Effector memory CD4-positive, alpha-beta T cell (primary cell): ENCODE data around the gene EFNA2.
"Not testable (repeated sequence)": the region's sequence is repeated elsewhere in the genome, so short reads cannot be mapped to it uniquely, and the experiment has no call there.

Experiments used
- DNase-seq, 3 donors: peaks; one replicate each; pipeline ENCODE4 v3.0.0-alpha.2; 2020
- H3K27ac ChIP-seq: 2 replicates; pipeline ENCODE4 v1.7.0; 2013; ENCODE audit warnings: mild to moderate bottlenecking, low read length, moderate library complexity; ENCODE audit not compliant: insufficient read depth, poor library complexity, severe bottlenecking
- H3K27me3 ChIP-seq: replicated peaks from 2 replicates; pipeline ENCODE4 v1.7.0; 2013; ENCODE audit warnings: mild to moderate bottlenecking, low read length; ENCODE audit not compliant: insufficient read depth, control insufficient read depth, poor library complexity, severe bottlenecking
- H3K36me3 ChIP-seq: 2 replicates; pipeline ENCODE4 v1.7.0; 2013; ENCODE audit warnings: mild to moderate bottlenecking, low read length, moderate library complexity; ENCODE audit not compliant: control insufficient read depth, insufficient read depth
- H3K4me1 ChIP-seq: 2 replicates; pipeline ENCODE4 v1.7.0; 2013; ENCODE audit warnings: low read length, mild to moderate bottlenecking; ENCODE audit not compliant: control insufficient read depth, insufficient read depth, poor library complexity, severe bottlenecking
- H3K4me3 ChIP-seq: 2 replicates; pipeline ENCODE4 v1.7.0; 2013; ENCODE audit warnings: low read length, low read depth, mild to moderate bottlenecking; ENCODE audit not compliant: insufficient read depth, poor library complexity, severe bottlenecking
- H3K9me3 ChIP-seq: 2 replicates; pipeline ENCODE4 v1.7.0; 2013; ENCODE audit warnings: mild to moderate bottlenecking, low read length, moderate library complexity; ENCODE audit not compliant: control insufficient read depth

Gene EFNA2

DNA sequence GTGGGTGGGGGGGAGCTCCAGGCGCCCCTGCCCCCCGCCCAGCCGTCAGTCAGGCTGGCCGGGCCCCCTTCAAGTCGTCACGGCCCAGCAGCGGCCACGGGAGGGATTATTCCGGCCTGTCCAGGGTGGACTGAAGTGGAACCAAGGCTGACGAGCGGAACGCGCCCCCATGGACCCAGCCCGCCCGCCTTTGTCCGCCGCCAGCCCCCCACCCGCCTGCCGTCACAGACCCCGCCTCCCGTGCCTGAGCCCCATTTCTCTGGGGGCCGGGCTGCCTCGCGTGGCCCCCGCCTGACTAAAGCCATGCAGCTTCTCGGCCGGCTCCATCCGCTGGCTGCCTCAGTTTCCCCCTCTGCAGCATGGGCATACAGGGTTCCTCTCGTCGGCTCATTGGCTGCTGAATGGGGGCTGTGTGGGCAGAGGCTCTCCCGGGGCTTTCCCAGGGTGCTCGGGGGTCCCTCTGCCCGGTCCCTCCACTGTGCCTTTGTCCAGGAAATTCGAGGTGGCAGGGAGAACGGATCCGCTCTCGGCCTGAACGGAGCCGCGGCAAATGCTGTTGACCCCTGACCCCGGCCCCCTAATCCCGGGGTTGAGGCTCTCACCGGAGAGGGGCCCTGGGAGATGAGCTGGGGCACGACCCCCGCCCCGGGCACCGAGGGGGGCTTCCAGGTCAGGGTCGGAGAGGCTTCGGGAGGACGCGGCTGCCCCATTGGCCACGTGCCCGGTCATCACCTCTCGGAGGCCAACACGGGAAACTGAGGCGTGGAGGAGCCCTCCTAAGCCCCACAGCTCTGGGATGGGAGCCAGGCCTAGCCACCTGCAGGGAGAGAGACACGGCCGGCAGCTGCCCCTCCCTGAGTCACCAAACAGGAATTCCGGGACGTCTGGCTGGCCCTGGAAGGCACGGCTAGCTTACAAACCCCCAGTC, 27.4 kb downstream of the EFNA2 start:
- peaks cover 16% of the 10 kb centered on the region for H3K27me3 ChIP-seq

DNA sequence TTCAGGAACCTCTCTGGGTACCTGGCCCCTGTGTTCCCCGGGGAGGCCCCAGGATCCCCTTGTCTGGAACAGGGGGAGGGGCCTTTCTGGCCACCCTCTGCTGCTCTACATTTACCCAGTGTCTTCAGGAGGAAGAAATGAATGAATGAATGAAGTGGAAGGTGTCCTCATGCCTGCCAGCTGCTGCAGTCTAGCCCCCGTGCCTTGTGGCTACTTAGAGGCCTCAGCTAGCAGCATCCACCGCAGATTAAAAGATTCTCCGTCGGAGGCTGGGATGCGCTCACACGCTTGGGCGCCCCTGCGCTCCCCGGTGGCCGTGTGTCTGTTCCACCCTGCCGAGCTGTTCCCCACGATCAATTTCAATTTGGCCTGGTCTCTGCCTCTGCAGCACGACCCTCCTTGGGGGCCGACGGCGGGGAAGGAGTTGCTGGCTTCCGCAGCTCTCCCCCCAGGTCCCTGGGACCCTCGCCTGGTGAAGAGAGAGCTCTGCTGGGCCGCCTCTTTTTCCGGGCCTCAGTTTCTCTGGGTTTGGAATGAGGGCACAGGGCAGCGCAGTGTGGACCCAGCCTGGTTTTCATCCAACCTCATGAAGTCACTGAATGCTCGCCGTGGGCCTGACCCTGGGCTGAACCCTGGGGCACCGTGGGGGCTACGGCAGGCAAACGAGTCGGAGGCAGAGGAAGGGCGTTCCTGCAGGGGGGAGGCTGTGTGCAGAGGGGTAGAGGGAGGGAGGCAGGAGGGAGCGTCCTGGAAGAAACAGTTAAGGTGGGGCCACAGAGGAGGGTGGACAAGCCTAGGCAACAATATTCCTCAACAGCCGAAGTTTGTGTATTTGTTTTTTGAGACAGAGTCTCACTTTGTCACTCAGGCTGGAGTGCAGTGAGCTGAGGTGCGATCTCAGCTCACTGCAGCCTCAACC, 28.3 kb downstream of the EFNA2 start:
- Histone ChIP-seq H3K27me3 (peaks cover 16% of the 10 kb centered on the region), H3K27ac (no peak overlapping the region), H3K4me1 (peaks cover 6% of the 10 kb centered on the region), H3K4me3 (no peak overlapping the region), H3K36me3 (no peaks in the 10 kb centered on the region), H3K9me3 (no peaks in the 10 kb centered on the region)
- no peak for DNase-seq

More for the DNA sequence above, 27.4 kb downstream of the EFNA2 start:
- DNase-seq = no peak
- Histone ChIP-seq H3K4me1 (peaks cover 6% of the 10 kb centered on the region), H3K36me3 (no peaks in the 10 kb centered on the region), H3K9me3 (no peaks in the 10 kb centered on the region), H3K4me3 (no peak overlapping the region), H3K27ac (no peak overlapping the region)

- no peak overlapping the region for H3K27ac ChIP-seq
- H3K9me3 ChIP-seq = no peaks in the 10 kb centered on the region
- H3K36me3 ChIP-seq = no peaks in the 10 kb centered on the region
- no peak overlapping the region for H3K4me3 ChIP-seq
- peaks cover 6% of the 10 kb centered on the region for H3K4me1 ChIP-seq
- peaks cover 16% of the 10 kb centered on the region for H3K27me3 ChIP-seq
- no peak for DNase-seq
Measured at GRCh38 chr19:1315470-1316166, 29.9 kb downstream of the EFNA2 start.

DNA sequence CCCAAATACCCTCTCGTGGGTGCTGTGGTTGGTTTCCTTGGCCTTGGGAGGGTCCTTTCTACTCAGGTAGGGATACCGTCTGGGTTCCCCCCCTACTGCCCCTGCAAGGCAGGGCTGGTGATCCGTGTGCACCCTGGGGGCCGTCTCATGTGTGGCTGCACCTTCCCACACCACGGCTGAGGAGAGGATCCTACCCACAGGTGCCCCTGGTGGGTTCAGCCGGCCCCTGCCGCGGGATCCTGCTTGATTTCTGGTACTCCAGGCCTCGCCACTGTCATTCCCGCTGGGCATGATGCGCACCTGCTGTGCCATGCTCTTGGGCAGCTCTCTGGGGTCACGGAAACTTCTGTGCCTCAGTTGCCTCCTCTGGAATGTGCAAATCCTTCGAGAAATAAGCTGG, 30.8 kb downstream of the EFNA2 start:
- Histone ChIP-seq H3K9me3 (no peaks in the 10 kb centered on the region), H3K4me1 (peaks cover 6% of the 10 kb centered on the region), H3K27ac (no peak overlapping the region), H3K27me3 (peaks cover 16% of the 10 kb centered on the region), H3K36me3 (no peaks in the 10 kb centered on the region), H3K4me3 (no peak overlapping the region)
- DNase-seq = no peak

DNA sequence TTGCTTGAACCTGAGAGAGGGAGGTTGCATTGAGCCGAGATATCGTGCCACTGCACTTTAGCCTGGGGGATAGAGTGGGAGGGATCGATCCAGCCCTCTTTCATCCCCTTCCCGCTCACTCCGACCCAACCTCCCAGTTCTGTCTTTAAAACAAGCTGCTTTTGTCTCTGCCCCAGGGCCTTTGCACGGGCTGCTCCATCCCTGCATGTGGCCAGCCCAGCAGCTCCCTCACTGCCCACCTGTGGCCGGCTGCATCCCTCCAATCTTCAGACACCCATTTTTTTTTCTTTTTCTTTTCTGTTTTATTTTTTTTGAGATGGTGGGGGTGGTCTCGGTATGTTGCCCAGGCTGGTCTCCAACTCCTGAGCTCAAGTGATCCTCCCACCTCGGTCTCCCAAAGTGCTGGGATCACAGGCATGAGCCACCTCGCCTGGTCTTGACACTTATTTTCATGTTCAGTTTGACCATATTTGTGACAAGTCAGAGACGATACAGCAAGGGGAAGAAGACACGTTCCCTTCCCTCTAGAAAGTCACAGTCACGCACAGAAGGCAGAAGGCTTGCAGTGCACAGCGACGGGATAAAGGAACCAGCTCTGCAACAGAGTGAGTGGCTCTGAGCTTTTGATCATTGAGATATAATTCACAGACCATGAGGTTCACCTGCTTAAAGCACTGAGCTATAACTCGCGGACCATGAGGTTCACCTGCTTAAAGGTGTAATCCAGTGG, 31.8 kb downstream of the EFNA2 start:
- no peaks in the 10 kb centered on the region for H3K36me3 ChIP-seq
- no peak overlapping the region for H3K4me3 ChIP-seq
- peaks cover 16% of the 10 kb centered on the region for H3K27me3 ChIP-seq
- no peaks in the 10 kb centered on the region for H3K9me3 ChIP-seq
- H3K4me1 ChIP-seq = peaks cover 6% of the 10 kb centered on the region
- no peak for DNase-seq
- no peak overlapping the region for H3K27ac ChIP-seq

DNA sequence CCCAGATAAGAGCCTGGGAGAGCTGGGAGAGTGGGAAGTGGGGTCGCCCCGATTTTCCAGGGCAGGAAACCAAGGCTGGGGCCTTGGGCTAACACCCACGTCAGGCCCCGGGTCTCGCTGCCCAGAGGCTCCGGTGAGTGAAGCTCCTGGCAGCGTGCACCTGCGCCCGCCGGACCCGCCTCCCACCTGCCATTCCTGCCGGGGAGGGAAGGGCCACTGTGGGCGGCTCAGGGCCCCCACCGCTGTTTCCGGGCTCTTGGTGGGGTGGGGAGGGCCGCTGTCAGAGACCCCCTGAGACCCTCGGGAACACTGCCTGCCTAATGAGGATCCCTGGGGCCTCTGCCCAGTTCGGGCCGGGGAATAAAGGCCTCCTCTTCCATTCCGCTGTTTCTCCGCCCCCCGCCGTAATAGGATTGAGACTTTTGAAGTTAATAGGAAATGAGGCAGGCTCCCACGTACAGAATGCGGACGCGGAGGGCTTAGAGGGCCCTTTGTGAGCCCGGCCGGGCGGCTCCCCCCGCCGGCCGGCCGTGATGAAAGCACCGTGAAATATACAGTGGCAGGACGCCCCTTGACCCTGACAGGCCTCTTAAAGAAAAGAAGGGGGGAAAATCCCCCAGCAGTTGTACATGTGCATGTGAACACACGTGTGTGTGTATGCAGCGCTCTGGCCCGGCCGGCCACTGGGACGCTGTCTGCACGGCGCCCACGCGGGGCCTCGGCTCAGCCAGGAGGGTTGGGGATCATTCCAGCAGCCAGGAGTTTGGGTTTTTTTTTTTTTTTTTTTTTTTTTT, 33.2 kb downstream of the EFNA2 start:
- no peaks in the 10 kb centered on the region for H3K36me3 ChIP-seq
- H3K4me3 ChIP-seq = no peak overlapping the region
- DNase-seq = no peak
- H3K27ac ChIP-seq = no peak overlapping the region
- H3K9me3 ChIP-seq = no peaks in the 10 kb centered on the region
- H3K4me1 ChIP-seq = peaks cover 6% of the 10 kb centered on the region
- peaks cover 17% of the 10 kb centered on the region for H3K27me3 ChIP-seq

DNA sequence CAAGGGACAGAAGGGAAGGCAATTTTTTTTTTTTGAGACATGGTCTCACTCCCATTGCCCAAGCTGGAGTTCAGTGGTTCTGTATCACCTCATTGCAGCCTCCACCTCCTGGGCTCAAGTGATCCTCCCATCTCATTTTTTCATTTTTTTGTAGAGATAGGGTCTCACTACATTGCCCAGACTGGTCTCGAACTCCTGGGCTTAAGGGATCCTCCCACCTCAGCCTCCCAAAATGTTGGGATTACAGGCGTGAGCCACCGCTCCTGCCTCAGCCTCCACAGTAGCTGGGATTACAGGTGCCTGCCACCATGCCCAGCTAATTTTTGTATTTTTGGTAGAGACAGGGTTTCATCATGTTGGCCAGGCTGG, 34.6 kb downstream of the EFNA2 start:
- not testable (repeated sequence) for DNase-seq, H3K27ac ChIP-seq, H3K4me3 ChIP-seq, H3K9me3 ChIP-seq, H3K36me3 ChIP-seq
- H3K27me3 ChIP-seq = peaks cover 31% of the 10 kb centered on the region
- peaks cover 15% of the 10 kb centered on the region for H3K4me1 ChIP-seq

DNA sequence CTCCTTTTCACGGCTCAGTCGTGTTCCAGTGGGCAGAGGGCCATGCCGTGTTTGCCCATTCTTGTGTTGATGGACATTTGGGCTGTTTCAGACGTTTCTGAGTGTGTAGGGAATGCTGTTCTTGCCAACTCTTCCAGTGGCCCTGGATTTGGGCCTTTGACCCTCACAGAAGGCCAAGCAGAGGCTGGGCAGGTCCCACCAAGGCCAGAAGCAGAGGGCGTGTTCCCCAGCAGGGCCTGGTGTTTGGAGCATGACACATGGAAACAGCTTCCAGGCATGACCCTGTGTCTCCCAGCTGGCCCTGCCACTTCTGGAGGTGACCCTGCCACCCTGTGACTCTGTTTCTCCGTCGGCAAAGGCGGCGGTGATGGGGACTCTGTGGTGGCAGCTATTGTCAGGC, 35.9 kb downstream of the EFNA2 start:
- no peaks in the 10 kb centered on the region for H3K9me3 ChIP-seq
- H3K36me3 ChIP-seq = no peaks in the 10 kb centered on the region
- H3K27ac ChIP-seq = no peak overlapping the region
- no peak overlapping the region for H3K4me3 ChIP-seq
- H3K27me3 ChIP-seq = peaks cover 30% of the 10 kb centered on the region
- H3K4me1 ChIP-seq = peaks cover 11% of the 10 kb centered on the region
- DNase-seq = no peak
